ENCODE data around the gene LRIF1.

Gene LRIF1

DNA sequence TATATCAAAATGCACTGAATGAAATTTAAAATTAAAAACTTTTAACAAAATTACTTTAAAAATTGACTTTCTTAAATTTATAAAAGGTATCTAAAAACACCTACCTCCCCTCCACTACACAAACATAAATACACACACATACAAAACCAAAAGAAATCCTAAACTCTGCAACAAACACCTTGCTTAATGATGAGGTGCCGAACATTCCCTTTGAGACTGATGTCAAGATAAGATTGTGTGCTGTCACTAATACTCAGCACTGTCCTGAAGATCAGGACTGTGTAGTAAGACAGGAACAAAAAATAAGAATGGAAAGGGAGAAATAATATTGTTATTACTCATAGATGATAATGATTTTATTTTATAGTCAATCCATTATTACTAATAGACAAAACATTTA lies 45.7 kb downstream of the LRIF1 start:
- Histone ChIP-seq H3K4me3 (ENCODE audit: low read depth in 1 of 2, low read length in 2 of 2) (no peak overlapping the region), H2AFZ (ENCODE audit: low read depth, low read length) (no peak overlapping the region), H3K27ac (ENCODE audit: low read length) (no peak overlapping the region), H4K20me1 (ENCODE audit: insufficient read depth, low read length) (no peaks in the 10 kb centered on the region), H3K9me3 (ENCODE audit: insufficient read depth, low read length, severe bottlenecking) (no peaks in the 10 kb centered on the region), H3K9ac (ENCODE audit: low read depth, low read length) (no peak overlapping the region), H3K36me3 (ENCODE audit: insufficient read depth, low read length) (no peaks in the 10 kb centered on the region), H3K27me3 (ENCODE audit: insufficient read depth, low read length, poor library complexity) (no peaks in the 10 kb centered on the region), H3K4me1 (ENCODE audit: insufficient read depth, low read length) (peaks cover 18% of the 10 kb centered on the region), H3K79me2 (ENCODE audit: insufficient read depth, low read length) (no peaks in the 10 kb centered on the region), H3K4me2 (ENCODE audit: insufficient read depth, low read length) (no peak overlapping the region)
- no peak for ATAC-seq (ENCODE audit: insufficient read depth, low read depth)
- no peak for DNase-seq
- TF ChIP-seq, protein P1, sequence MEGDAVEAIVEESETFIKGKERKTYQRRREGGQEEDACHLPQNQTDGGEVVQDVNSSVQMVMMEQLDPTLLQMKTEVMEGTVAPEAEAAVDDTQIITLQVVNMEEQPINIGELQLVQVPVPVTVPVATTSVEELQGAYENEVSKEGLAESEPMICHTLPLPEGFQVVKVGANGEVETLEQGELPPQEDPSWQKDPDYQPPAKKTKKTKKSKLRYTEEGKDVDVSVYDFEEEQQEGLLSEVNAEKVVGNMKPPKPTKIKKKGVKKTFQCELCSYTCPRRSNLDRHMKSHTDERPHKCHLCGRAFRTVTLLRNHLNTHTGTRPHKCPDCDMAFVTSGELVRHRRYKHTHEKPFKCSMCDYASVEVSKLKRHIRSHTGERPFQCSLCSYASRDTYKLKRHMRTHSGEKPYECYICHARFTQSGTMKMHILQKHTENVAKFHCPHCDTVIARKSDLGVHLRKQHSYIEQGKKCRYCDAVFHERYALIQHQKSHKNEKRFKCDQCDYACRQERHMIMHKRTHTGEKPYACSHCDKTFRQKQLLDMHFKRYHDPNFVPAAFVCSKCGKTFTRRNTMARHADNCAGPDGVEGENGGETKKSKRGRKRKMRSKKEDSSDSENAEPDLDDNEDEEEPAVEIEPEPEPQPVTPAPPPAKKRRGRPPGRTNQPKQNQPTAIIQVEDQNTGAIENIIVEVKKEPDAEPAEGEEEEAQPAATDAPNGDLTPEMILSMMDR (IDR thresholded peaks at IDR 0.05; ENCODE audit: borderline replicate concordance, extremely low read depth, low read length, poor library complexity, severe bottlenecking): no peak
- TF ChIP-seq EZH2 (IDR thresholded peaks at IDR 0.05; ENCODE audit: borderline replicate concordance, low read depth, low read length, severe bottlenecking): no peak

DNA sequence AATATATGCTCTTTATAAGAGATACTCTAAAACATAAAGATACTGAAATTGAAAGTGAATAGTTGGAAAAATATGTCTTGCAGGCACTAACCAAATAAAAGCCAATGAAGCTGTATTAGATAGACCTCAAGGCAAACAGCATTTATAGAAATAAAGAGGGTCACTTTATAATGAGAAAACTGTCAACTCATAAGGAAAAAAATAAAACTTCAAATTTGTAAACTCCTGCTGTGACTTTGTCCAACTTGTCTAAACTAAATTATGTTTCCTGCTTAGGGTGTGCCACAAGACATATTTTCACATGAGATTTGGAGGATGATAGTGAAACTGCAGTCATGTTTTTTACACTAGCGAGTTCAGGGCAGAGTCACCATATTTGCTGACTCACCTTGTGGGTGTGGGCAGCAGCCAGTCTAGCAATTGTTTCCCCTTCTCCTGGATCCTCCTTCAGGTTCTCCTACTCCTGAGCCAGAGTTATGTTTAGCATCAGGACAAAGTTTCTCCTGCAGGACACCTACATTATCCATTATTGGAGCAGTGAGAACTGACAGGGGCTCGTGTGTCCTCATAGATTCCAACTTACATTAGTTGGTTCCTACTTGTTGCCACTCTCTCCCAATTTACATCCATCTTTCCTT lies 46.9 kb downstream of the LRIF1 start:
- peak; percentile 96 for ATAC-seq (ENCODE audit: insufficient read depth, low read depth)
- Histone ChIP-seq H3K27ac (ENCODE audit: low read length) (peak overlapping the region; percentile 62), H2AFZ (ENCODE audit: low read depth, low read length) (peak overlapping the region; percentile 58)

DNA sequence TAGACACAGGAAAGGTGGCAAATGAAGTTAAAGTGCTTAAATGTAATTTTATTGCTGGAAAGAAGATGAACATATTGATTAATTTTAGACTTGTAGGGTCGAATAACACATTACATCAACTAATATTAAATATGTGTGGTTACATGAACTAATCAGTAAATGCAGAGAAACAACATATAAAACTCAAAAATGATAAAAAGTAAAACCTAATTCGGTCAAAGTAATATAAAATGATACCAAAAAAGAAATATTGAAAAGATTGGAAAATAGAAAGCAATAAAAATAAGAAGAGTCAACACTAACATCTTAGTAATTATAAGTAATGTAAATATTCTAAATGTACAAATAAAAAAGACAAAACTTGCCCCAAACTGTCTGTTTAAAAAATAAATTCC lies 47.5 kb downstream of the LRIF1 start:
- Histone ChIP-seq H3K4me2 (ENCODE audit: insufficient read depth, low read length) (peak overlapping the region; percentile 59), H2AFZ (ENCODE audit: low read depth, low read length) (no peak overlapping the region), H3K27ac (ENCODE audit: low read length) (peak overlapping the region; percentile 62)

More for the DNA sequence above, 46.9 kb downstream of the LRIF1 start:
- TF ChIP-seq EZH2 (IDR thresholded peaks at IDR 0.05; ENCODE audit: borderline replicate concordance, low read depth, low read length, severe bottlenecking): no peak
- TF ChIP-seq, protein P1 (IDR thresholded peaks at IDR 0.05; ENCODE audit: borderline replicate concordance, extremely low read depth, low read length, poor library complexity, severe bottlenecking): no peak
- Histone ChIP-seq H3K9me3 (ENCODE audit: insufficient read depth, low read length, severe bottlenecking) (no peaks in the 10 kb centered on the region), H3K4me2 (ENCODE audit: insufficient read depth, low read length) (peak overlapping the region; percentile 59), H3K4me3 (ENCODE audit: low read depth in 1 of 2, low read length in 2 of 2) (peak overlapping the region in 1 of 2 experiments; percentile 22; a peak in 2 of 4 replicates), H3K79me2 (ENCODE audit: insufficient read depth, low read length) (no peaks in the 10 kb centered on the region), H3K4me1 (ENCODE audit: insufficient read depth, low read length) (peaks cover 18% of the 10 kb centered on the region), H3K9ac (ENCODE audit: low read depth, low read length) (peak overlapping the region; percentile 23), H4K20me1 (ENCODE audit: insufficient read depth, low read length) (no peaks in the 10 kb centered on the region), H3K27me3 (ENCODE audit: insufficient read depth, low read length, poor library complexity) (no peaks in the 10 kb centered on the region), H3K36me3 (ENCODE audit: insufficient read depth, low read length) (no peaks in the 10 kb centered on the region)
- DNase-seq: peak; percentile 65

More for the DNA sequence above, 47.5 kb downstream of the LRIF1 start:
- no peaks in the 10 kb centered on the region for H3K36me3 ChIP-seq (ENCODE audit: insufficient read depth, low read length)
- H3K4me3 ChIP-seq (ENCODE audit: low read depth in 1 of 2, low read length in 2 of 2): peak overlapping the region in 1 of 2 experiments; percentile 22; a peak in 1 of 4 replicates
- ATAC-seq (ENCODE audit: insufficient read depth, low read depth) (no peak), DNase-seq (no peak)
- TF ChIP-seq EZH2 (IDR thresholded peaks at IDR 0.05; ENCODE audit: borderline replicate concordance, low read depth, low read length, severe bottlenecking): no peak
- TF ChIP-seq, protein P1 (IDR thresholded peaks at IDR 0.05; ENCODE audit: borderline replicate concordance, extremely low read depth, low read length, poor library complexity, severe bottlenecking): no peak
- H3K27me3 ChIP-seq (ENCODE audit: insufficient read depth, low read length, poor library complexity): no peaks in the 10 kb centered on the region
- no peaks in the 10 kb centered on the region for H3K79me2 ChIP-seq (ENCODE audit: insufficient read depth, low read length)
- H4K20me1 ChIP-seq (ENCODE audit: insufficient read depth, low read length): no peaks in the 10 kb centered on the region
- H3K9ac ChIP-seq (ENCODE audit: low read depth, low read length): peak overlapping the region; percentile 23; the same call in 1 of the 2 replicates
- no peaks in the 10 kb centered on the region for H3K9me3 ChIP-seq (ENCODE audit: insufficient read depth, low read length, severe bottlenecking)
- peaks cover 18% of the 10 kb centered on the region for H3K4me1 ChIP-seq (ENCODE audit: insufficient read depth, low read length)

Measured in DND-41 (cell line).